ENCODE data around the gene POU3F3. TPM values are rescaled to one million over a fixed set of nuclear protein-coding genes. Genes with fewer than 3 reads are reported as not detected.

POU3F3 gene
- polyA plus RNA-seq, 1 experiment: not detected

DNA sequence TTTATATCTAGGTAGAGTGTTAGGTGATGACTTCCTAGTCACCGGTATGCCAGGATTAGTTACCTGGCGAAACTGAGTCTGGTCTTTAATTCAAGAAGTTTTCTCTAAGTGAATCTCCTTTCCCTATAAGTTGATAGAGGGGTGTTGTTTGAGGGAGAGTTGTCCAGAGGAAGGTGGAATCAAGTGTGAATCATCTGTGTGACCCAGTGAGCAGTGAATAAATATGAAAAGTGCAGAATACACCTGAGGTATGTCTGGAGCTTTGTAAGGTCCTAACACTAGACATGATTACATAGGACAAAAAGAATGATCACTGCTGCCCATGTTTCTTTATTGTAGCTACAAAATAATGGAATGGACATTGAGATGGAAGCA is 11.2 kb downstream of the POU3F3 start:
- DNase-seq (ENCODE audit: low read depth): no peak
- TF ChIP-seq, protein P1, sequence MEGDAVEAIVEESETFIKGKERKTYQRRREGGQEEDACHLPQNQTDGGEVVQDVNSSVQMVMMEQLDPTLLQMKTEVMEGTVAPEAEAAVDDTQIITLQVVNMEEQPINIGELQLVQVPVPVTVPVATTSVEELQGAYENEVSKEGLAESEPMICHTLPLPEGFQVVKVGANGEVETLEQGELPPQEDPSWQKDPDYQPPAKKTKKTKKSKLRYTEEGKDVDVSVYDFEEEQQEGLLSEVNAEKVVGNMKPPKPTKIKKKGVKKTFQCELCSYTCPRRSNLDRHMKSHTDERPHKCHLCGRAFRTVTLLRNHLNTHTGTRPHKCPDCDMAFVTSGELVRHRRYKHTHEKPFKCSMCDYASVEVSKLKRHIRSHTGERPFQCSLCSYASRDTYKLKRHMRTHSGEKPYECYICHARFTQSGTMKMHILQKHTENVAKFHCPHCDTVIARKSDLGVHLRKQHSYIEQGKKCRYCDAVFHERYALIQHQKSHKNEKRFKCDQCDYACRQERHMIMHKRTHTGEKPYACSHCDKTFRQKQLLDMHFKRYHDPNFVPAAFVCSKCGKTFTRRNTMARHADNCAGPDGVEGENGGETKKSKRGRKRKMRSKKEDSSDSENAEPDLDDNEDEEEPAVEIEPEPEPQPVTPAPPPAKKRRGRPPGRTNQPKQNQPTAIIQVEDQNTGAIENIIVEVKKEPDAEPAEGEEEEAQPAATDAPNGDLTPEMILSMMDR (IDR thresholded peaks at IDR 0.05; ENCODE audit: insufficient read depth, low read depth, low read length): no peak
- POLR2A ChIA-PET: no interaction called here
- H3K27me3 ChIP-seq (ENCODE audit: control insufficient read depth, insufficient read depth, low read length): peaks cover 34% of the 10 kb centered on the region
- CTCF ChIA-PET: interaction anchor here (1.9 to 3.4 kb wide), 2 partner anchors 9 to 15 kb away, joined by 6 to 16 read pairs; no protein-coding TSS in a partner anchor
- H3K4me3 ChIP-seq (ENCODE audit: low read depth, low read length): no peak overlapping the region
- H3K36me3 ChIP-seq (ENCODE audit: control insufficient read depth, insufficient read depth, low read length): no peaks in the 10 kb centered on the region

DNA sequence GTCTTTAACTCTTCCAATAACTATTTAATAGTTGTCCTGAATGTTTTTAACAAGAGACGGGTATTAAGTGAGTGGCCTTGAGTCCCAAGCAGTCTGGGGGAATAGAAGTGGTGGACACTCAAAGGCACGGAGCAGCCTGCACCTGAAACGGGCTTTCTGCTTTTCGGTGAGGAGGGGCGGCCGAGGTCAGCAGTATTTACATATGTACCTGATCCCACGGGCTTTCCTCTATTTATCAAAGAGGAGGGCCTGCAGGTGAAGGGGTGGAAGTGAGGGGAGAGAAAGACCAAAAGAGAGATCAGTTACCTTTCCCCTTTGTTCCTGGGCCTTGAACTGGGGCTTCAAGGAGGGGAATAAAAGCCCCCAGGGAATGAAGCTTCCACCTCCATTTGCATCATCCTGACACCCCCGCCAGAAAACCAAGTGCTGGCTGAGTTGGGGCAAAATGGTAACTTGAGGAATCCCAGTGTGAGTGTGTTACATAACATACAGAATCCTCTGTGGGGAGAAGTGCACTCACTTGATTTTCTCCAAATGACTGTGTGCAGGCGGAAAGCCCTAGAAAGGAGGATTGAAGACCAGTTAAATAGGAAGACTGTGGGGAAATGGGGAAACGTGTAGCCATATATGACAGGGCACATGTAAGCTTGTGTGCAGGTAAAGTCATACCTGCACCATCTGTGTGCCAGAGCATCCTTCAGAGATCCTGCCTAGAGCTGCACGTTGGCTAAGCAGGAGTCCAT is 12.4 kb downstream of the POU3F3 start:
- Histone ChIP-seq H3K27me3 (ENCODE audit: control insufficient read depth, insufficient read depth, low read length) (peaks cover 33% of the 10 kb centered on the region), H3K36me3 (ENCODE audit: control insufficient read depth, insufficient read depth, low read length) (no peaks in the 10 kb centered on the region), H3K4me3 (ENCODE audit: low read depth, low read length) (no peak overlapping the region)
- no peak for DNase-seq (ENCODE audit: low read depth)
- TF ChIP-seq, protein P1 (IDR thresholded peaks at IDR 0.05; ENCODE audit: insufficient read depth, low read depth, low read length): no peak
- ChIA-PET POLR2A (no interaction called here), CTCF (interaction anchor here (1.9 to 3.4 kb wide), 2 partner anchors 7 to 16 kb away, joined by 6 to 16 read pairs; no protein-coding TSS in a partner anchor)

DNA sequence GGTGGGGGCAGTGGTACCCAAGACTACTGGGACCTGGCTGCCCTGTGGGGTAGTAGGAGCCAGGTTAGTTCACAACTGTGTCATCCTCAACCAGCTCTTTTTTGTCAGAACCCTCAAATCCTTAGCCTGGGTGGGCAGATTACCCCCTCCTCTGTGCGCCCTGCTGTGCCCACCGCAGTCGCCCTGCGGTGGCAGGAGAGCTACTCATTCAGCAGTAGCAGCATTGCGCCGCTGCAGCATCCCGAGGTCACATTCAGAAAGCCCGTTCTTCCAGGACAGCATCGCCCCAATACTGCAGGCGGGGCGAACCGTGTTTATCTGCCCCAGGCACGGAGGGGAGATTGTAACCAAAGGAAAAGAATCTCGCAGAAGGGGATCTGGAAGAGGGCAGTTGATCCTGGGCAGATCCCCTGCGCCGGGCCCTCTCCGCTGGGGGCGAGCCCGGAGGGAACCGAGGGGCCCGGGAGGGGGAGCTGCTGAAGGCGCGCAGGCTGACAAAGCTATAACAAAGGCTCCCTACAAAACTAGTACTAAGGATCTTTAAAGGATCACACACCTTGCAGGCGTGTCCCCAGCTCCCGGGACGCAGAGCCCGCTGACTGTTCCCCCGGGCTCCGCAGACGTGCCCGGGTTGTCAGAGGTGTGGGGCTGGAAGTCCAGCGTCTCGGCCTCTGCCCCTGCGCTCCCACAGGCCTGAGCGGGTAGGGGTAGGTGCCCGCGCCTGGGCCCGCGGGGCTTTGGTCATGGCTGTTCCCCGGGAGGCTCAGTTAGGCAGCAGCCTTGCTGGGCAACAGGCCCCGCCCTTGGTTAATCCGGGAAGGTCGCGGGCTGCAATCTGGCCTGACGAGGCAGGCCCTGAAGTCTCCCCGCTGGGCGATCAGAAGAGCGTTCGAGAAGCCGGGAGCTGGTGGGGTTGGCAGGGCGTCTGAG is 13.2 kb downstream of the POU3F3 start:
- POLR2A ChIA-PET: no interaction called here
- DNase-seq (ENCODE audit: low read depth): no peak
- peaks cover 34% of the 10 kb centered on the region for H3K27me3 ChIP-seq (ENCODE audit: control insufficient read depth, insufficient read depth, low read length)

DNA sequence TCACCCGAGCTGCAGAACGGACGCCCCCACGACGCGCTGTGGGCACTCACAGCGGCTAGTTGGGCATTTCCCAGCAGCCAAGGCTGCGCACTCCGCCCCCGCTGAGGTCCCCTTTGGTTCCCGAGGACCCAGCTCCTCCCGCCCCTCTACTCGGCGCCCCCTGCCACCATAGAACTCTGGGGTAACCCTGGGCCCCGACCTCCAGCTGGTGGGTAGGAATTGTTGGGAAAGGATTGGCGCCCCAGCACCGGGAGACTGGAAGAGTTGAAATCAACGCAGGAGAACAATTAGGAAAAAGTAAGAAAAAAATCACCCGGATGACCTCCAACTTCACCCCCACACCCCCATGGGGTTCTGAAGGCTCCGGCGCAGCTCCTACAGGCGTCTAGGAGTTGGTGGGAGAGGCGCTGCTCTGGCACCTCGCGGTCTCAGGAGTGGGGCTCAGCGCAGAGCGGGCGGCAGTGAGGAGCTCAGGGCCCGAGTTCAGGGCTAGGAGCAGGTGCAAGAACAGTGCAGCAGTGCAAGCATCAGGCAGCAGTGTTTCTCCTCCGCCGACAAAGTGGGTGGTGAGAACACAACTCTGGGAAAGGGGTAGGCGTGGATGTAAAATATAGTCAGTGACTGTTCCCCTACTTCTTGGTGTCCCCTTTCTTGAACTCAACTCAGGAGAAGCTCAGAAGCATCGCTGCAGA is 14.0 kb downstream of the POU3F3 start:
- CTCF ChIA-PET: interaction anchor here (0.6 to 3.4 kb wide), 2 partner anchors 10 to 18 kb away, joined by 3 to 16 read pairs; no protein-coding TSS in a partner anchor
- TF ChIP-seq, protein P1 (IDR thresholded peaks at IDR 0.05; ENCODE audit: insufficient read depth, low read depth, low read length): no peak
- POLR2A ChIA-PET: no interaction called here
- no peak overlapping the region for H3K4me3 ChIP-seq (ENCODE audit: low read depth, low read length)
- H3K27me3 ChIP-seq (ENCODE audit: control insufficient read depth, insufficient read depth, low read length): peaks cover 39% of the 10 kb centered on the region
- no peak for DNase-seq (ENCODE audit: low read depth)
- no peaks in the 10 kb centered on the region for H3K36me3 ChIP-seq (ENCODE audit: control insufficient read depth, insufficient read depth, low read length)

More for the DNA sequence above, 13.2 kb downstream of the POU3F3 start:
- CTCF ChIA-PET: interaction anchor here (0.6 to 3.4 kb wide), 2 partner anchors 9 to 17 kb away, joined by 3 to 16 read pairs; no protein-coding TSS in a partner anchor
- TF ChIP-seq, protein P1 (IDR thresholded peaks at IDR 0.05; ENCODE audit: insufficient read depth, low read depth, low read length): no peak
- Histone ChIP-seq H3K4me3 (ENCODE audit: low read depth, low read length) (no peak overlapping the region), H3K36me3 (ENCODE audit: control insufficient read depth, insufficient read depth, low read length) (no peaks in the 10 kb centered on the region)
